Mammary epithelial cell (primary cell): ENCODE results near the gene ARRDC1.

Experiments
- EZH2 ChIP-seq: IDR thresholded peaks from 2 replicates; pipeline ENCODE4 v1.6.1; 2012; ENCODE audit warnings: low read length, inconsistent platforms, borderline replicate concordance
- TF ChIP-seq, protein P1 (sequence below), 2 donors: IDR thresholded peaks in 1 of 2; conservative IDR thresholded peaks in 1 of 2; 2 replicates each; pipeline ENCODE4 v1.5.1; 2011 to 2012; ENCODE audit warnings: inconsistent platforms in 2 of 2, low read length in 2 of 2, mild to moderate bottlenecking in 2 of 2, control low read depth in 1 of 2, low read depth in 1 of 2; ENCODE audit not compliant: insufficient read depth in 1 of 2; ENCODE audit errors: extremely low read depth in 1 of 2

DNA sequence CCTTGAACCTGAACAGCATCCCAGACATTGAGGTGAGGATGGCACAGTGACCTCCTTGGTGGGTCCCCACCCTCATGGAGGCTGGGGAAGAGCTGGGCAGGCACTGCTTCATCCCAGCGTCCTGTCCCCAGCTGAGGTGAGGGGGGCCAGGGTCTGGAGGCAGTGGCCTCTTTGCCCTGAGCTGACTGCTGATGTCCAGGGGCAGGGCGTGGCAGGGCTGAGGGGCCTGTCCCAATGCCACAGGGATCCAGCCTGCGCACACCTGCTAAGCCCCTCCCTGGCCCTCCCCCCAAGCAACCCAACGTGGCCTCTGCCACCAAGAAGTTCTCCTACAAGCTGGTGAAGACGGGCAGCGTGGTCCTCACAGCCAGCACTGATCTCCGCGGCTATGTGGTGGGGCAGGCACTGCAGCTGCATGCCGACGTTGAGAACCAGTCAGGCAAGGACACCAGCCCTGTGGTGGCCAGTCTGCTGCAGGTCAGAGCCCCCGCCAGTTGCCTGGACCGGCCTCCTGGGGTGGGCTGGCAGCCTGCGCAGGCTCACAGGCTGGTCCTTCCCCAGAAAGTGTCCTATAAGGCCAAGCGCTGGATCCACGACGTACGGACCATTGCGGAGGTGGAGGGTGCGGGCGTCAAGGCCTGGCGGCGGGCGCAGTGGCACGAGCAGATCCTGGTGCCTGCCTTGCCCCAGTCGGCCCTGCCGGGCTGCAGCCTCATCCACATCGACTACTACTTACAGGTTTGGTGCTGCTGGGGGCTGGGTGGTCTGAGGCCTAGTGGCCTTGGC, 8.4 kb downstream of the ARRDC1 start:
- TF ChIP-seq, protein P1, sequence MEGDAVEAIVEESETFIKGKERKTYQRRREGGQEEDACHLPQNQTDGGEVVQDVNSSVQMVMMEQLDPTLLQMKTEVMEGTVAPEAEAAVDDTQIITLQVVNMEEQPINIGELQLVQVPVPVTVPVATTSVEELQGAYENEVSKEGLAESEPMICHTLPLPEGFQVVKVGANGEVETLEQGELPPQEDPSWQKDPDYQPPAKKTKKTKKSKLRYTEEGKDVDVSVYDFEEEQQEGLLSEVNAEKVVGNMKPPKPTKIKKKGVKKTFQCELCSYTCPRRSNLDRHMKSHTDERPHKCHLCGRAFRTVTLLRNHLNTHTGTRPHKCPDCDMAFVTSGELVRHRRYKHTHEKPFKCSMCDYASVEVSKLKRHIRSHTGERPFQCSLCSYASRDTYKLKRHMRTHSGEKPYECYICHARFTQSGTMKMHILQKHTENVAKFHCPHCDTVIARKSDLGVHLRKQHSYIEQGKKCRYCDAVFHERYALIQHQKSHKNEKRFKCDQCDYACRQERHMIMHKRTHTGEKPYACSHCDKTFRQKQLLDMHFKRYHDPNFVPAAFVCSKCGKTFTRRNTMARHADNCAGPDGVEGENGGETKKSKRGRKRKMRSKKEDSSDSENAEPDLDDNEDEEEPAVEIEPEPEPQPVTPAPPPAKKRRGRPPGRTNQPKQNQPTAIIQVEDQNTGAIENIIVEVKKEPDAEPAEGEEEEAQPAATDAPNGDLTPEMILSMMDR (conservative IDR thresholded peaks at IDR 0.05 in 1 of 2, IDR thresholded peaks at IDR 0.05 in 1 of 2; ENCODE audit: extremely low read depth in 1 of 2, insufficient read depth in 1 of 2, low read depth in 1 of 2, low read length in 2 of 2), result no peak
- TF ChIP-seq EZH2, result no peak
